Stimulated activated CD4-positive, alpha-beta T cell treated with anti-CD3 and anti-CD28 coated beads, Interleukin-15, amount 100 ng/mL, for 48 hours (primary cell): Measurements from ENCODE around the gene PDCD2.
"Not testable (repeated sequence)": the region's sequence is repeated elsewhere in the genome, so short reads cannot be mapped to it uniquely, and the experiment has no call there.

Experiments used
- DNase-seq, 2 donors: peaks; one replicate each; pipeline ENCODE4 v3.0.0-alpha.2; 2020; ENCODE audit warnings: low read depth in 2 of 2

The PDCD2 gene

DNA sequence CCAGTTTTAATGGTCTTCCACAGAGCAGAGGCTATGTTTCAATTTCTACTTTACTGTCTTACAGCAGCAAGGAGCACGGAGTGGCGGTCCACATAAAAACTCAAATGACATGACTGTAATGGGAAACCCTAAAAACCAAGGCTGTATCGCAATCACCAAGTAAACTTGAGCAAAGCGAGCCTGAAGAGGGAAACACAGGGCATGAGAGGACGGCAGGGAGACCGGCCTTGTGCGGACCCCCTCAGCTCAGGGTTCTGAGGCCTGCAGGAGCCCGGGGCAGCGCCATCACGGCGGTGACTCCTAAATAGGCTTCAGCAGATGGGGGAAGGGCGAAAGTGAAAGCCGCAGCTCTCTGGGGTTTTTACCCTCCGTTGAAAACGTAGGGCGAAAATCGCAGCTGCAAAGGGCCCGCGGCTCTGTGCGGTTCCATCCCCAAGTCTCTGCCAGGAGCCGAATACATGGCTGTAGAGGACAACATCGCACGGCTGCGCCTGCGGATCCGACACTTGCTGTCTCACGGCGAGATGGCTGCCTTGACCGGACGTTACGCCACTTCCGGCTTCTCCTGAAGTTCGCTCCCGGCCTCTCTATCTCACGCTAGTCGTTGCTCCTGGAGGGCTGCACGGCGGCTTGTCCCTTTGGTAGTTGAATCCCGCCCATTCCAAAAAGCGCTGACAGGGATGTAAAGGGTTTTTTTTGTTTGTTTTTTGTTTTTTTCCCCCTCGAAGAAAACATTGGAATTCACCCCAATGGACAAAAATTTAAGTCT, 31.5 kb downstream of the PDCD2 start, which contains the start of gene PSMB1:
Gene PSMB1, minus strand, starts transcription at position 543 of the 769 bp plus-strand sequence. Its CDS starts 65 bp downstream, at position 478.
- peak; percentile 69 to 74 for DNase-seq

DNA sequence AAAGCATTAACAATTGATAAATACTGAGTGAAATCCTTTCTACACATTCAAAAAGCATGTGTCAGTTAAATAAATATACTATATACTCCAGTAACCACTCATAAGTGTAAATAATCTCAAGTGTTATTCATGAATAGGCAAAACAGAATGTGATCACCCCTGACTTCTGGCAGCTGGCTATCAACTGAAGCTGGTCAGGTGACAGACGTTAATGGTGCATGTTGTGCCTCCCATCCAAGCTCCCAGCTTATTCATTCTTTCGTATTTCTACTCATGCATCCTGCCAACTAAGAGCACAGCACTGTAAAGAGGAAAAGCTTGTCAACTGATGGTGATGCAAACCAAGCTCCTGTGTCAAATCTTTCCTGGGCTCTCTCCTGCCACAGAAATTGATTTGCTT, 39.0 kb downstream of the PDCD2 start:
- DNase-seq: no peak

DNA sequence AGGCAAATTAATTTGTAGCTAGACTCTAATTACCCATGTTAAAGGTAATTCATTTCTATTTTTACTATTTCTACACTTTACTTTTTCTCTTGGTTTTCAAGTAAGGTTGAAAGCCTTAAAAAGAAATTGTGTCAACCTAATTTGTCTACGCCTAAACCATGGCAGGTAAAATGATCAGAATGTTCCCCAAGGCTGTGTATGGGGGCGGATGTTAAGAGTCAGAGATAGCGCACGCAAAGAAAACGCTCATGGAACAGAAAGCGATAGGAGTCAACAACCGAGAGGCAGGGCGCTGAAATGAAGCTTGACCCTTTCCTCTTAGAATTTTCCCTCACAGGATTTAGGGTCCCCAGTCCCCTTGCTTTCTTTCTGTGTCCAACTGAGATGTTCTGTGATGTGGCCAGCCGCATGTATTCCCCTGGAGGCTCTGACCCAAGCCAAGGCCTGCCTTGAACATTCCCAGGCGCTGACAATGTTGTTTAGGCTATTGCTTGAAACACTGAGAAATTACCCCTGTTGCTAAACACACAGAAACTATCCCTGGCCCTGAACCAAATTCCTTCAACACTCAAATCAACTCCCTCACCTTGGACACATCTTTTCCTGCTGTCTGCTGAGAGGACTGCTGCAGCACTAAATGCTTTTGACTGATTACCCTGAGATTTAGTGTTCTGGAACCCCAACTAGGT, 42.3 kb downstream of the PDCD2 start:
- no peak for DNase-seq

DNA sequence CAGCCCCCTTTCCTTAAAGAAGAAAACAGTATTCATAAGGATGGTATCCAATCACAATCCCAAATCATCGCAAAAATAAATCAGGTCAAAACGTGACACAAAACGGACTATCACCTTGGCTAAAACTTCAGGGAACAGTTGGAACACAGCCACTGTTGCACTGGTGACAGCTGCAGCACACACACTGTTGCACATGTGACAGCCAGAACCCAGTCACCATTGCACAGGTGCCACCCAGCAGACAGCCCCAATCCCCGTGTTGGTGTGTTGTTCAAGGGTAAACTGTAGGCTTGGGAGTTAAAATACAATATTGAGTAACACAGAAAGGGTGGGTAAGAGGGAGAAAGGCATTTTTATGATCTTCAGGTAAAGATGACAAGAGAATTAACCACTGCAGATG, 47.1 kb downstream of the PDCD2 start:
- DNase-seq: no peak

DNA sequence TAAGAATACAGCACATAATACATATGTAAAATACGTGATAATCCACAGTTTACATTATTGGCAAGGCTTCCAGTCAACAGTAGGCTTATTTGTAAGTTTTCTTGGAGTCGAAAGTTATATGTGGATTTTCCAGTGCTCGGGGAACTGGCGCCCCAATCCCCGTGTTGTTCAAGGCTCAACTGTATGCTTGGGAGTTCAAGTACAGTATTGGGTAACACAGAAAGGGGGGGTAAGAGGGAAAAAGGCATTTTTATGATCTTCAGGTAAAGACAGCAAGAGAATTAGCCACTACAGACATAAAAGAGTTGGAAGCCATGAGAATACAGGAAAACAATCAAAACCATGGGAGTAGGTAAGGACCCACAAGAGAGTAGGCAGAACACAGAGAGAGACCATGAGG, 47.8 kb downstream of the PDCD2 start:
- DNase-seq: no peak

DNA sequence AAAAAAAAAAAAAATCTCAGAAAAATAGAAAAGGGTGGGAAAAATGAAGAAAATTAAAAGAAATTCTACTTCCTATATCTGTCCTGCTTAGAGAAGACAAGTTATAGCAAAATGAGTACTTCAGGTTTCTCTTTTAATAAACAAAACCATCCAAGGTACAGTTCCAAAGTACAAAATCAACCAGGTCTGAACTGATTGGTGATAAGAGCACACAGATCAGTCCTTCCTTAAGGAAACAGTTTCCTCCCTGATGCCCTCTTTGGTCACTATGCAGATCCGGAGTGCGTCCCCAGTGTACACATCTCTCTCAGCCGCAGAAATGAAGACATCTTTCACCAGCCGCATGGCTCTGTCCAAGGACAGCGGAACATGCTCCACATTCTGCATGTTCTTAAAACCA, 49.4 kb downstream of the PDCD2 start:
- no peak for DNase-seq

DNA sequence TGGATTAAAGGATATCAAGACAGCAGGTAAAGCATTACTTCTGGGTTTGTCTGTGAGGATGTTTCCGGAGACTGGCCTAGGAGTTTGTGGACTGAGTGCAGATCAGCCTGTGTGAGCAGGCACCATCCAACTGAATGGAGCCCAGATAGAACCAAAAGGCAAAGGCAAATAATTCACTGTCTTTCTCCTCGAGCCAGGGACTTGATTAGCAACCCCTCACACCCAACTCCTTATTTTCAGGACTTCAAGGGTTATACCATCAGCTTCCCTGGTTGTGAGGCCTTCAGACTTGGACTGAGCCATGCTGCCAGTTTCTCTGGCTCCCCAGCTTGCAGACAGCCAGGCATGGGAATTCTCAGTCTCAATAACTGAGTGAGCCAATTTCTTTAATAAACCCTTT, 50.6 kb downstream of the PDCD2 start:
- DNase-seq: no peak

DNA sequence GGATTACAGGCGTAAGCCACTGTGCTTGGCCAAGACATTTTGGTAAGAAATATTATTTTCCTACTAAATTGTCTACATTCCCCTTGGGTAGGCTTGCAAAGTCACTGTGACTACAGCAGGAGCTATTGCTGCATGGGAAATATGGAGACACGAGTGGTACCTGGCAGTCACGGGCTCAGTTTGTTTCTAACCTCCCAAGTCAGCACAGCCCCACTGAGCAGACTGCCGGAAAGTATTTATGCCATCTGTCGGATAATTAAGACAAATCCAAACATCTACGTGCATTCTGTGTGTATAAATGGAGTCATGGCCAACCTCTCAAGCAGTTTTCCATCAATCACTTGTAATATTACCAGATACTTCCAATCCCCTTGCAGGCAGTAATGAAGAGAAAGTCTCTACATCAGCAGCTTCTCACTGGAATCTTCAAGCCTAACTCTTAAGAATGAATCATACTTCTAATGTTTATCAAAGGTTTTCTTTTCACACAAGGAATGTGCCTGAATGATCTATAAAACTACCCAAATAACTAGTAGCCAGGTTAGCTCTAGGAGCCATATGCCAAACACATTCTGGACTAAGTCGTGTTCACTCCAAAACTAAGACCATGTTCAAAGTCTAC, 51.5 kb downstream of the PDCD2 start:
- DNase-seq: no peak

DNA sequence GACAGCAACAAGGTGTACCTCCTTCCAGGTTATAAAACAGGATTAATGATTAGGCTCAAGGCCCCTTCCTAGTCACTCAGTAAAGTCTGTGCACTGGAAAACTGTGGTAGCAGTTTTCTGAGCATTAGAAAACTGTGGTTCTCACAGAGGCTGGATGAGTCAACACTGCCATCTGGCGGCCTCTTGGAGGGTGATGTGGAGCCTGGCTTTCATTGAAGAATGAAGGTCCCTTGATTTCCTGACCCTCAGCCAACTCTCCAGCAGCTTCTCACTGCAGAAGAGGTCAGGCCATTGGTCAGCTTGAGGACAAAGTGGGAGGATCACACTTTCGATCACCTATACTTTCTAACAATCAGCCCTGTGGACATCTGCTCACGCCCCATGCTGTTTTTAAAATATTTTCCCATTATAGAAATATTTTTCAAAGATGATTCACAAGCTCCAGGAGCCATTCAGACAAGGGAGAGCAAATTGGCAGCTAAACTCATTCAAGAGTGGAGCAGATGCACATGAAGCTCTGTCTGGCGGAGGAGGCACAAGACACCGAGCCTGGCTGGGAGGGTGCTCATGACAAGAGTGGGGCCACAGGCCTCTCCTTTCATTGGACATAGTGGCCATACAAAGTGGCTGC, 54.5 kb downstream of the PDCD2 start:
- DNase-seq: peak; percentile 36 to 39

DNA sequence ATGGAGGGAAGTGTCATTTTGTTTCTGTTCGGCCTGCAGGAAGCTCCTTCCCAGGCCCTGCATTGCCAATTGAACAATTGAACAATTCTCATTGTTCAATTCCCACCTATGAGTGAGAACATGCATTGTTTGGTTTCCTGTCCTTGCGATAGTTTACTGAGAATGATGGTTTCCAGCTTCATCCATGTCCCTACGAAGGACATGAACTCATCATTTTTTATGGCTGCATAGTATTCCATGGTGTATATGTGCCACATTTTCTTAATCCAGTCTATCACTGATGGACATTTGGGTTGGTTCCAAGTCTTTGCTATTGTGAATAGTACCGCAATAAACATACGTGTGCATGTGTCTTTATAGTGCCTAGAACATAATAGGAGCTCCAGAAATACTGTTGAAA, 56.4 kb downstream of the PDCD2 start:
- DNase-seq: not testable (repeated sequence)

DNA sequence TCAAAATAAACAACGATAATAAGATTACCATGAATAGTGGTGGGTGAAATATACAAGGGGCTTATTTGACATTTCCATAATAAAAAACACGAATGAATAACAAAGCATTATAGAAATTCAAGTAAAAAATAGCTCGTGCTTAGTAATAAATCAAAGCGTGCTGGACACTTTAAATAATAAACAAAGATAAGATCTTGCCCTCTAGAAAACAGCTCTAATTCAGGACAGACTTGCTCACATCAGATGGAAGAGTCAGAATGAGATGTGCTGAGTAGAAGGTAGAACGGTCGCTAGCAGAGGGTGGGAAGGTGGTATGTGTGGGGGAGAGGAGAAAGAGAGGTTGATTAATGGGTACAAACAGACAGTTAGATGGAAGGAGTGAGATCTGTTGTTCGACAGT, 58.6 kb downstream of the PDCD2 start:
- no peak for DNase-seq
